Measurements from ENCODE around the gene CRBN.
A peak's percentile ranks its signal among the peaks of the same experiment; 100 is the strongest.

The CRBN gene

DNA sequence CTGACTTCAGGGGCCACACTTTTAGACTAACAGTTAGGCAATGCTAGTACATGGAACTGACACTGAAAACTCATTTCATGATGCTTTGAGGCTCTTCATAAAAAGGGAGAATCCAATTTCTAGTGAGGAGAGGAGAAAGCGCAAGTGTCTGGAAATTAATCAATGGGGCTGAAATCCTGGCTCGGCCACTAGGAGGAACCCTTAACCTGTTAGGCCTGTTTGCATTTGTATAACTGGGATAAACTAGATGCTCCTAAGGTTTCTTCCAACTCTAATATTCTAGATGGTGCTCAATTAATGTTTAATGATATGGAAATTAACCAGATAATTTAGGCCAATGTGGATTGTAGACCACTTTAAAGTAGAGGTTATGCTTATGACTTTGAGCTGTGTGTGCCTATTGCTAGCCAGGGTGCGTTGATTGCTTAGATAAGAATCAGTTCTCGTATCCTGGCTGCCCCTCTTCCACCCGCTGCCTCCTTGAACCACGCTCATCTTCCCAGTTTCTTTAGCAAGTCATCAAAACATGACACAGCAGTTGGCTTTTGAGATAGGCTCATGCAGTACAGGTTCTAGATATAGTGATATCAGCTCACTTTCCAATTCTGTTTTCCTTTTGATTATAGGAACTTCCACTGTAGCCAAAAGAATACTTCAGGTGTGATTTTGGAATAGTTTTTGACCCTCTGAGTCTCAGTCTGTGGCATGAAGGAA lies 16.8 kb upstream of the CRBN start:
- Histone ChIP-seq H3K36me3 (ENCODE audit: control insufficient read depth in 1 of 2, insufficient read depth in 2 of 2, low read length in 2 of 2) (no peaks in the 10 kb centered on the region), H3K9me3 (ENCODE audit: control insufficient read depth in 1 of 2, low read length in 2 of 2) (no peaks in the 10 kb centered on the region), H3K27me3 (ENCODE audit: control insufficient read depth in 1 of 2, insufficient read depth in 2 of 2, low read length in 2 of 2) (no peaks in the 10 kb centered on the region), H3K4me1 (ENCODE audit: control insufficient read depth in 1 of 2, insufficient read depth in 2 of 2, low read length in 2 of 2) (peaks cover 0 to 10% of the 10 kb centered on the region in 2 donors), H3K4me3 (ENCODE audit: low read depth in 1 of 2, low read length in 2 of 2) (no peak overlapping the region), H3K27ac (ENCODE audit: low read depth, low read length) (no peak overlapping the region), H3K9ac (ENCODE audit: low read depth in 1 of 2, low read length in 2 of 2) (no peak overlapping the region)

DNA sequence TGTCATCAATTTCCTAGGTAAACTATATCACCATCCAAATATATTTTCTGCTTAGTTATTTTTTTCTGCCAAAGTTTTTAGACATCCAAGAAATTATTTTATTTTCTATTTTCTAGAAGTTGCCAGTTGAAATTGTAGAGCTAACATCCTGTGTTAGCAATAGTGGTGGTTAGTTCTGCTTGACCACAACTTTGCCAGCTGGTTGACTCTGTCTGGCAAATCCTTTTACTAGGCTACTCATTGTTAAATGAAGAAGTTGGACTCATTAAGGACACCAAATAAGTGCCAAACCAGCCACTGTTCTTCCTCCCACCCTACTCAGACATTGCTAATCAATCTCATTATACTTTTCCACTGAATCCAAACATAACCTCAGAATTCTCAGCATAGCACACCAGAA lies 15.4 kb upstream of the CRBN start:
- no peak overlapping the region for H3K9ac ChIP-seq (ENCODE audit: low read depth in 1 of 2, low read length in 2 of 2)
- no peak overlapping the region for H3K27ac ChIP-seq (ENCODE audit: low read depth, low read length)

GRCh38 chr3:3192286-3192675 lies 12.8 kb upstream of the CRBN start:
- Histone ChIP-seq H3K4me1 (ENCODE audit: control insufficient read depth in 1 of 2, insufficient read depth in 2 of 2, low read length in 2 of 2) (peaks cover 0 to 10% of the 10 kb centered on the region in 2 donors), H3K9ac (ENCODE audit: low read depth in 1 of 2, low read length in 2 of 2) (no peak overlapping the region), H3K27ac (ENCODE audit: low read depth, low read length) (no peak overlapping the region), H3K9me3 (ENCODE audit: control insufficient read depth in 1 of 2, low read length in 2 of 2) (no peaks in the 10 kb centered on the region), H3K4me3 (ENCODE audit: low read depth in 1 of 2, low read length in 2 of 2) (peak overlapping the region in 1 of 2 donors; percentile 13), H3K36me3 (ENCODE audit: control insufficient read depth in 1 of 2, insufficient read depth in 2 of 2, low read length in 2 of 2) (no peaks in the 10 kb centered on the region), H3K27me3 (ENCODE audit: control insufficient read depth in 1 of 2, insufficient read depth in 2 of 2, low read length in 2 of 2) (no peaks in the 10 kb centered on the region)

More for the DNA sequence above, 15.4 kb upstream of the CRBN start:
- H3K36me3 ChIP-seq (ENCODE audit: control insufficient read depth in 1 of 2, insufficient read depth in 2 of 2, low read length in 2 of 2): no peaks in the 10 kb centered on the region
- H3K27me3 ChIP-seq (ENCODE audit: control insufficient read depth in 1 of 2, insufficient read depth in 2 of 2, low read length in 2 of 2): no peaks in the 10 kb centered on the region
- H3K4me3 ChIP-seq (ENCODE audit: low read depth in 1 of 2, low read length in 2 of 2): no peak overlapping the region
- H3K9me3 ChIP-seq (ENCODE audit: control insufficient read depth in 1 of 2, low read length in 2 of 2): no peaks in the 10 kb centered on the region
- H3K4me1 ChIP-seq (ENCODE audit: control insufficient read depth in 1 of 2, insufficient read depth in 2 of 2, low read length in 2 of 2): peaks cover 0 to 10% of the 10 kb centered on the region in 2 donors

- Histone ChIP-seq H3K27me3 (ENCODE audit: control insufficient read depth in 1 of 2, insufficient read depth in 2 of 2, low read length in 2 of 2) (no peaks in the 10 kb centered on the region), H3K36me3 (ENCODE audit: control insufficient read depth in 1 of 2, insufficient read depth in 2 of 2, low read length in 2 of 2) (no peaks in the 10 kb centered on the region), H3K27ac (ENCODE audit: low read depth, low read length) (no peak overlapping the region)
Measured at GRCh38 chr3:3191675-3192285, 12.3 kb upstream of the CRBN start.

DNA sequence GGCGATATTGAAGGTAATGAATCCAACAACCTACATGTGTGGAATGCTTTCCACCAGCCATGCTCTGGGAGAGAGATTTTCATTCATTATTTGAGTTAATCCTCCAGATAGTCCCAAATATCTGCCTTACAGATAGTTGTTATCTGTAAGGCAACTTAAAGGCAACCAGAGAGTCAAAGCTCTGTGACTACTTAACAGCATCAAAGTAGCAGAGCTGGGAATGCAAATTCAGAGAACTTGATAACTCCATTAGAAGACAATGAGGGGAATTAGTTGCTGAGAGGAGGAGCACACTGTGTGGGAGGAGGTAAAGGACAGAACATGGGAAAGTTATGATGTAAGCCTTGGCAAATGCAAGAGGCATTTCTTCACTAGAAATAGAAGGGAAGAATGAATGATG lies 10.5 kb upstream of the CRBN start:
- H3K36me3 ChIP-seq (ENCODE audit: control insufficient read depth in 1 of 2, insufficient read depth in 2 of 2, low read length in 2 of 2): no peaks in the 10 kb centered on the region
- peaks cover 0 to 5% of the 10 kb centered on the region in 2 donors for H3K9me3 ChIP-seq (ENCODE audit: control insufficient read depth in 1 of 2, low read length in 2 of 2)
- H3K27ac ChIP-seq (ENCODE audit: low read depth, low read length): no peak overlapping the region
- H3K9ac ChIP-seq (ENCODE audit: low read depth in 1 of 2, low read length in 2 of 2): no peak overlapping the region
- no peaks in the 10 kb centered on the region for H3K27me3 ChIP-seq (ENCODE audit: control insufficient read depth in 1 of 2, insufficient read depth in 2 of 2, low read length in 2 of 2)
- H3K4me3 ChIP-seq (ENCODE audit: low read depth in 1 of 2, low read length in 2 of 2): no peak overlapping the region
- peaks cover 0 to 10% of the 10 kb centered on the region in 2 donors for H3K4me1 ChIP-seq (ENCODE audit: control insufficient read depth in 1 of 2, insufficient read depth in 2 of 2, low read length in 2 of 2)

More at GRCh38 chr3:3191675-3192285, 12.3 kb upstream of the CRBN start:
- H3K9me3 ChIP-seq (ENCODE audit: control insufficient read depth in 1 of 2, low read length in 2 of 2): peaks cover 0 to 2% of the 10 kb centered on the region in 2 donors
- H3K4me1 ChIP-seq (ENCODE audit: control insufficient read depth in 1 of 2, insufficient read depth in 2 of 2, low read length in 2 of 2): peaks cover 0 to 10% of the 10 kb centered on the region in 2 donors
- H3K4me3 ChIP-seq (ENCODE audit: low read depth in 1 of 2, low read length in 2 of 2): peak overlapping the region in 1 of 2 donors; percentile 13
- H3K9ac ChIP-seq (ENCODE audit: low read depth in 1 of 2, low read length in 2 of 2): no peak overlapping the region

- Histone ChIP-seq H3K9me3 (ENCODE audit: control insufficient read depth in 1 of 2, low read length in 2 of 2) (peaks cover 0 to 5% of the 10 kb centered on the region in 2 donors), H3K4me1 (ENCODE audit: control insufficient read depth in 1 of 2, insufficient read depth in 2 of 2, low read length in 2 of 2) (peaks cover 0 to 10% of the 10 kb centered on the region in 2 donors), H3K4me3 (ENCODE audit: low read depth in 1 of 2, low read length in 2 of 2) (no peak overlapping the region), H3K27me3 (ENCODE audit: control insufficient read depth in 1 of 2, insufficient read depth in 2 of 2, low read length in 2 of 2) (no peaks in the 10 kb centered on the region), H3K27ac (ENCODE audit: low read depth, low read length) (no peak overlapping the region), H3K9ac (ENCODE audit: low read depth in 1 of 2, low read length in 2 of 2) (no peak overlapping the region), H3K36me3 (ENCODE audit: control insufficient read depth in 1 of 2, insufficient read depth in 2 of 2, low read length in 2 of 2) (no peaks in the 10 kb centered on the region)
Measured at GRCh38 chr3:3189102-3189727, 9.7 kb upstream of the CRBN start.

DNA sequence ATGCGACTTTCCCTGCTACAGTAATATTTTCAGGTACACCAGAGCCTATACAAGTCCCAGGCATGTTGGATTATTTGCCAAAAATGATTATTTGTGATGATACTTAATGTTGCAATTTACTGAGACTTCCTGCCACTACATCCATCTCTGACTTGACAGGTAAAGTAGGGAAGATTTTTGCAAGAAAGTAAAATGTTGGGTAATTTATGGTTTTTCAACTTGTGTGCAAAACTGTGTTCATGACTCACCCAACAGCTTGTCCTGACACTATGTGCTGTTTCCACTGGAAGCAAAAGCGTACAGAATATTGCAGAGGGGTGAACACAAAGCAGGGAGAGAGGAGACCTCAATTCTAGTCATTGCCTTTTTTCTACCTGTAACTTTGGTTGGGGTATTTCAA lies 5.4 kb upstream of the CRBN start:
- Histone ChIP-seq H3K27me3 (ENCODE audit: control insufficient read depth in 1 of 2, insufficient read depth in 2 of 2, low read length in 2 of 2) (no peaks in the 10 kb centered on the region), H3K4me3 (ENCODE audit: low read depth in 1 of 2, low read length in 2 of 2) (no peak overlapping the region), H3K36me3 (ENCODE audit: control insufficient read depth in 1 of 2, insufficient read depth in 2 of 2, low read length in 2 of 2) (no peaks in the 10 kb centered on the region), H3K9ac (ENCODE audit: low read depth in 1 of 2, low read length in 2 of 2) (no peak overlapping the region), H3K9me3 (ENCODE audit: control insufficient read depth in 1 of 2, low read length in 2 of 2) (peaks cover 0 to 5% of the 10 kb centered on the region in 2 donors), H3K4me1 (ENCODE audit: control insufficient read depth in 1 of 2, insufficient read depth in 2 of 2, low read length in 2 of 2) (peaks cover 0 to 2% of the 10 kb centered on the region in 2 donors), H3K27ac (ENCODE audit: low read depth, low read length) (no peak overlapping the region)

- Histone ChIP-seq H3K4me1 (ENCODE audit: control insufficient read depth in 1 of 2, insufficient read depth in 2 of 2, low read length in 2 of 2) (peaks cover 15 to 21% of the 10 kb centered on the region in 2 donors), H3K9ac (ENCODE audit: low read depth in 1 of 2, low read length in 2 of 2) (no peak overlapping the region), H3K27me3 (ENCODE audit: control insufficient read depth in 1 of 2, insufficient read depth in 2 of 2, low read length in 2 of 2) (no peaks in the 10 kb centered on the region), H3K4me3 (ENCODE audit: low read depth in 1 of 2, low read length in 2 of 2) (no peak overlapping the region), H3K9me3 (ENCODE audit: control insufficient read depth in 1 of 2, low read length in 2 of 2) (no peaks in the 10 kb centered on the region), H3K27ac (ENCODE audit: low read depth, low read length) (no peak overlapping the region), H3K36me3 (ENCODE audit: control insufficient read depth in 1 of 2, insufficient read depth in 2 of 2, low read length in 2 of 2) (peaks cover 0 to 2% of the 10 kb centered on the region in 2 donors)
Measured at GRCh38 chr3:3180456-3180855, 965 bp upstream of the CRBN start.

GRCh38 chr3:3178498-3179328 lies 778 bp downstream of the CRBN start:
- no peaks in the 10 kb centered on the region for H3K27me3 ChIP-seq (ENCODE audit: control insufficient read depth in 1 of 2, insufficient read depth in 2 of 2, low read length in 2 of 2)
- peak overlapping the region; percentile 93 to 99 for H3K4me3 ChIP-seq (ENCODE audit: low read depth in 1 of 2, low read length in 2 of 2)
- peaks cover 0 to 15% of the 10 kb centered on the region in 2 donors for H3K36me3 ChIP-seq (ENCODE audit: control insufficient read depth in 1 of 2, insufficient read depth in 2 of 2, low read length in 2 of 2)
- peak overlapping the region; percentile 76 to 92 for H3K9ac ChIP-seq (ENCODE audit: low read depth in 1 of 2, low read length in 2 of 2)
- no peaks in the 10 kb centered on the region for H3K9me3 ChIP-seq (ENCODE audit: control insufficient read depth in 1 of 2, low read length in 2 of 2)
- H3K27ac ChIP-seq (ENCODE audit: low read depth, low read length): no peak overlapping the region
- H3K4me1 ChIP-seq (ENCODE audit: control insufficient read depth in 1 of 2, insufficient read depth in 2 of 2, low read length in 2 of 2): peaks cover 15 to 21% of the 10 kb centered on the region in 2 donors
